A549 (cell line): ENCODE results near the gene NAALADL1.

Experiments used
- CBX8 ChIP-seq: fragments of 200-600 bp; sonication (generic); IDR thresholded peaks from 2 replicates; pipeline ENCODE4 v1.6.1; 2016
- JUN ChIP-seq, 2 experiments: fragments of >200 bp; sonication (Bioruptor Twin); formaldehyde crosslinking; IDR thresholded peaks; 2 replicates in 1 of 2; 3 replicates in 1 of 2; pipeline ENCODE4 v1.6.1; 2016 to 2017
- KDM1A ChIP-seq: fragments of 200-600 bp; sonication (generic); IDR thresholded peaks from 2 replicates; pipeline ENCODE4 v1.6.1; 2016; ENCODE audit warnings: low read depth, mild to moderate bottlenecking
- POLR2A ChIP-seq: IDR thresholded peaks from 2 replicates; pipeline ENCODE4 v1.6.1; 2012; ENCODE audit warnings: mild to moderate bottlenecking, low read length
- RAD21 ChIP-seq, 2 experiments: fragments of >200 bp in 1 of 2; sonication (Bioruptor Twin) in 1 of 2; formaldehyde crosslinking in 1 of 2; IDR thresholded peaks in 1 of 2; conservative IDR thresholded peaks in 1 of 2; 2 replicates in 1 of 2; 3 replicates in 1 of 2; pipeline ENCODE4 v1.6.1; 2012 to 2018; ENCODE audit warnings: inconsistent platforms in 1 of 2
- RFX5 ChIP-seq: fragments of 450-650 bp; IDR thresholded peaks from 2 replicates; pipeline ENCODE4 v1.7.1; 2014; ENCODE audit warnings: antibody characterized with exemption, mild to moderate bottlenecking, moderate library complexity
- RNF2 ChIP-seq: fragments of 200-600 bp; sonication (generic); IDR thresholded peaks from 2 replicates; pipeline ENCODE4 v1.6.1; 2016; ENCODE audit warnings: low read depth, mild to moderate bottlenecking, antibody characterized with exemption, moderate library complexity, borderline replicate concordance
- TF ChIP-seq, protein P1 (sequence below): fragments of >200 bp; sonication (Bioruptor Twin); formaldehyde crosslinking; IDR thresholded peaks from 3 replicates; pipeline ENCODE4 v1.5.1; 2016
- TF ChIP-seq, protein P2 (sequence below): IDR thresholded peaks from 2 replicates; pipeline ENCODE4 v1.6.1; 2012

DNA sequence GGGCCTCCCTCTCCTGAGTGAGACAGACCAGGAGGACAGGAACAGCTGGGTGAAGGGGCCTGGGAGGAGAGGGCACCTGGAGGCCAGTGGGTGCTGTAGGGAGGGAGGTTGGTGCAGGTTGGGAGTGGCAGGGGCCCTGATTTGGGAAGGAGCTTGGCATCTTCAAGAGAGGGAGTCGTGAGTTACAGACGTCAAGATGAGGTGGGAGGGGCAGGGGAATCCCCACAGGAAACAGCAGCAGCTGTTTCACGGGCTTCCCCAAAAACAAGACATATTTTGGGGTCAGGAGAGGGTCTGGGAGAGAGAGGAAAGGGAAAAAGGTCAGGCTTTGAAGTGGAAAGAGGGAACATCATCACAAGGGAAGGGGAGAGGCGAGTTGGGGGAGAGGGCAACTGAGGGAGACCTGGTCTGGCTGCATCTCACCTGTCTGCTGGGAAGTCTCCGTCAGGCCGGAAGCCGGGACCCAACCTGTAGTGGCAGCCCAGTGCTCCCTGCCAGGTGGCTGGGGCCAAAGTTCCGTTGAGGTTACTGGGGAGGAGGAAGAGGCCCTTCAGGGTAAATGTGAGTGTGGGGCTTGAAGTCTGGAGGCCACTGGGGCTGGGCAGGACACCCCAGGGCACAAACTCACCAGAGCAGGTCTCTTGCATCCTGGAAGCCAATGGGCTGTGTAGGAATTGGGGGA lies 4.4 kb downstream of the NAALADL1 start:
- TF ChIP-seq CBX8: no peak
- TF ChIP-seq JUN (IDR thresholded peaks at IDR 0.05): no peak
- no peak for TF ChIP-seq POLR2A
- TF ChIP-seq RAD21 (conservative IDR thresholded peaks at IDR 0.05 in 1 of 2, IDR thresholded peaks at IDR 0.05 in 1 of 2): no peak
- TF ChIP-seq, protein P1, sequence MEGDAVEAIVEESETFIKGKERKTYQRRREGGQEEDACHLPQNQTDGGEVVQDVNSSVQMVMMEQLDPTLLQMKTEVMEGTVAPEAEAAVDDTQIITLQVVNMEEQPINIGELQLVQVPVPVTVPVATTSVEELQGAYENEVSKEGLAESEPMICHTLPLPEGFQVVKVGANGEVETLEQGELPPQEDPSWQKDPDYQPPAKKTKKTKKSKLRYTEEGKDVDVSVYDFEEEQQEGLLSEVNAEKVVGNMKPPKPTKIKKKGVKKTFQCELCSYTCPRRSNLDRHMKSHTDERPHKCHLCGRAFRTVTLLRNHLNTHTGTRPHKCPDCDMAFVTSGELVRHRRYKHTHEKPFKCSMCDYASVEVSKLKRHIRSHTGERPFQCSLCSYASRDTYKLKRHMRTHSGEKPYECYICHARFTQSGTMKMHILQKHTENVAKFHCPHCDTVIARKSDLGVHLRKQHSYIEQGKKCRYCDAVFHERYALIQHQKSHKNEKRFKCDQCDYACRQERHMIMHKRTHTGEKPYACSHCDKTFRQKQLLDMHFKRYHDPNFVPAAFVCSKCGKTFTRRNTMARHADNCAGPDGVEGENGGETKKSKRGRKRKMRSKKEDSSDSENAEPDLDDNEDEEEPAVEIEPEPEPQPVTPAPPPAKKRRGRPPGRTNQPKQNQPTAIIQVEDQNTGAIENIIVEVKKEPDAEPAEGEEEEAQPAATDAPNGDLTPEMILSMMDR: no peak
- TF ChIP-seq KDM1A: no peak
- TF ChIP-seq RFX5: no peak
- TF ChIP-seq, protein P2, sequence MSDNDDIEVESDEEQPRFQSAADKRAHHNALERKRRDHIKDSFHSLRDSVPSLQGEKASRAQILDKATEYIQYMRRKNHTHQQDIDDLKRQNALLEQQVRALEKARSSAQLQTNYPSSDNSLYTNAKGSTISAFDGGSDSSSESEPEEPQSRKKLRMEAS: no peak
- no peak for TF ChIP-seq RNF2
